Rectal smooth muscle tissue (tissue), 1 donor: ENCODE measurements around the gene SND1.

Experiments used
- H3K27ac ChIP-seq: one replicate; pipeline ENCODE4 v1.7.0; 2013; ENCODE audit warnings: low read depth, low read length, inconsistent platforms
- H3K27me3 ChIP-seq: one replicate; pipeline ENCODE4 v1.7.0; 2013; ENCODE audit warnings: low read length; ENCODE audit not compliant: control insufficient read depth, insufficient read depth
- H3K36me3 ChIP-seq: one replicate; pipeline ENCODE4 v1.7.0; 2013; ENCODE audit warnings: low read length; ENCODE audit not compliant: control insufficient read depth, insufficient read depth
- H3K4me1 ChIP-seq: one replicate; pipeline ENCODE4 v1.7.0; 2013; ENCODE audit warnings: low read length; ENCODE audit not compliant: control insufficient read depth, insufficient read depth
- H3K4me3 ChIP-seq: one replicate; pipeline ENCODE4 v1.7.0; 2013; ENCODE audit warnings: low read length
- H3K9ac ChIP-seq: one replicate; pipeline ENCODE4 v1.7.0; 2013; ENCODE audit warnings: low read length

The SND1 gene

GRCh38 chr7:127911968-127912511 is 260.0 kb downstream of the SND1 start:
- Histone ChIP-seq H3K4me1 (no peaks in the 10 kb centered on the region), H3K27me3 (no peaks in the 10 kb centered on the region), H3K27ac (no peak overlapping the region), H3K9ac (no peak overlapping the region), H3K4me3 (no peak overlapping the region), H3K36me3 (no peaks in the 10 kb centered on the region)

- Histone ChIP-seq H3K27ac (no peak overlapping the region), H3K27me3 (no peaks in the 10 kb centered on the region), H3K4me3 (no peak overlapping the region), H3K36me3 (no peaks in the 10 kb centered on the region), H3K4me1 (no peaks in the 10 kb centered on the region), H3K9ac (no peak overlapping the region)
These were observed 260.9 kb downstream of the SND1 start for GRCh38 chr7:127912901-127913300.

DNA sequence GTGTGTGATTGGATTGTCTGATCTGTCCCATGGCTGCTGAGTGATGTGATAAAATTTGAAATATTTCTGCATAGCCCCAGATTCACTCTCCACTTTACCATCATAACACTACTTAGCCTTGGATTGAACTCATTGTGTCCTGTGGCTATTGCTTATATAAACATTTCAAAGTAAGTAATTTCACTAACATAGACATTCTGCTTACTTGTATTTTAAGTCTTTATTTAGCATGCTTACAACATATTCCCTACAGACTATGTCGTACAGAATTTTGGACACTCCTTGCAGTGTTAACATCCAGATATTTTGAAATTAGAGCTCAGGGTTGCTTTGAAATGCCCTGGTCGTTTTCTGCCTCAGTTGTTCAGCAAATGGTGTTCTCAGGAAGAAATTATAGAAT is 261.7 kb downstream of the SND1 start:
- no peaks in the 10 kb centered on the region for H3K4me1 ChIP-seq
- no peaks in the 10 kb centered on the region for H3K36me3 ChIP-seq
- H3K27ac ChIP-seq: no peak overlapping the region
- H3K4me3 ChIP-seq: no peak overlapping the region
- no peak overlapping the region for H3K9ac ChIP-seq
- H3K27me3 ChIP-seq: no peaks in the 10 kb centered on the region

DNA sequence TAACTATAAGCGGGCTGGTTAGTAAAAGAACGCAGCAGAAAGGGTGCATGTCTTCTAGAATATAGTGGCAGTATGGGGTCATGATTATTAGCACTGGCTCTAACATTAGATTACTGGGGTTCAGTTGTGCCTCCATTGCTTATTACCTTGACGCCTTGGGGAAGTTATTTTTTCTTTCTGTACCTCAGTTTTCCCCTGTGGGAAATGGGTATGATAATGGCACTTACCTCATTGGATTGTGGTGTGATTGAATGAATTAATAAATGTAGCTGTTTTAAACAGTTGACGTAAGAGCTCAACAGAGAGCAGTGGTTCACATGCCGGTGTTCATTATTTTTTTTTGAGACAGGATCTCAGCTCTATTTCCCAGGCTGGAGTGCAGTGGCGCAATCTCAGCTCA is 262.7 kb downstream of the SND1 start:
- H3K27me3 ChIP-seq: no peaks in the 10 kb centered on the region
- no peak overlapping the region for H3K4me3 ChIP-seq
- no peak overlapping the region for H3K9ac ChIP-seq
- no peaks in the 10 kb centered on the region for H3K36me3 ChIP-seq
- H3K27ac ChIP-seq: no peak overlapping the region
- no peaks in the 10 kb centered on the region for H3K4me1 ChIP-seq

GRCh38 chr7:127916735-127917134 is 264.7 kb downstream of the SND1 start:
- Histone ChIP-seq H3K9ac (no peak overlapping the region), H3K4me3 (no peak overlapping the region), H3K27me3 (no peaks in the 10 kb centered on the region), H3K27ac (no peak overlapping the region), H3K4me1 (no peaks in the 10 kb centered on the region), H3K36me3 (no peaks in the 10 kb centered on the region)

- Histone ChIP-seq H3K4me3 (no peak overlapping the region), H3K27ac (no peak overlapping the region), H3K36me3 (no peaks in the 10 kb centered on the region), H3K9ac (no peak overlapping the region), H3K4me1 (no peaks in the 10 kb centered on the region), H3K27me3 (no peaks in the 10 kb centered on the region)
These were observed 266.1 kb downstream of the SND1 start for GRCh38 chr7:127918130-127918529.

DNA sequence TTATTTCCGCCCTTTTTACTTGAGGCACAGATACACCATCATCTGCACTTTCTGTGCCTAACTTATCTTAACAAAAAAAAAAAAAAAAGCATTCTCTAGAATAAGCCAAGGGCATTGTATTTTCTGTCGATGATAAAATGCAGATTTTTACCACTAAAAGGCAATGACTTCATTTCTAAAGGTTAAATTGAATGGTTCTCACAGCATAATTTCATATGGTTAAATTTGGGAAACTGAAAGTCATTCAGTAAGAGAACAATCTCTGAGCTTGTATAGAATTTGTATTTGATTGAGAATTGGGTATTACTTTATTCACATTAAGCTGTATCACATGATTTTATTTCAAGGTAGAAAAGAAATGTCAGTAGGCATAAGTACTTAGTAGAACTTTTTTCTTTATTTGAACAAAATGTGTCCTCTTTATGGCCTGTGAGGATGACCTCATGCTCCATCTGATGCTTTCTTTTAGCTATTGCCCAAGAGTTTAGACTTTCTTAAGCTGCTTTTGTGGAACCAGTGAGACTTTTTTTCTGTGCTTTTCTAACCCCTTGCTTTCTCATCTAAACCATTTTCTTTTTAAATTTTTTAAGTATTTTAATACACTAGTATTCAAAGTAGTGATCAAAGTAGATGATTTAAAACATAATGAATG is 268.9 kb downstream of the SND1 start:
- Histone ChIP-seq H3K27ac (no peak overlapping the region), H3K36me3 (no peaks in the 10 kb centered on the region), H3K27me3 (no peaks in the 10 kb centered on the region), H3K4me1 (no peaks in the 10 kb centered on the region), H3K4me3 (no peak overlapping the region), H3K9ac (no peak overlapping the region)

DNA sequence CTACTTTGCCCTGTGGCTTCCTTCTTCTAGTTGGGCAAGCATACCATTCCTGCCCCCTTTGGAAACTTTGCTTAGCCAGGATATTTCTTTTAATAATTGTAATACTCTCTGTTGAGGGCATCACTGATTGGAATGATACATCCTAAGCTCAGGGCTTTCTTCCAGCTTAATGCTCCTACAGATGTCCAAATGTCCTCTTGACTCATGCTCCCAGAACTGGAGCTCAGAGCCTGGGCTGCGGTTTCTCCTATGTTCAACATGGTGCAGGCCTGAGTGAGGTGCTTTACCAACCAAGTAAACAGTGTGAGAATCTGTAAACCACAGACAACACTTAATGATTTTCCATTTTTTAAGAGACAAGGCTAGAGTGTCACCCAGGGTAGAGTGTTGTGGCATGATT is 270.7 kb downstream of the SND1 start:
- Histone ChIP-seq H3K27me3 (no peaks in the 10 kb centered on the region), H3K36me3 (no peaks in the 10 kb centered on the region), H3K4me1 (peaks cover 6% of the 10 kb centered on the region), H3K9ac (no peak overlapping the region), H3K27ac (no peak overlapping the region), H3K4me3 (no peak overlapping the region)

DNA sequence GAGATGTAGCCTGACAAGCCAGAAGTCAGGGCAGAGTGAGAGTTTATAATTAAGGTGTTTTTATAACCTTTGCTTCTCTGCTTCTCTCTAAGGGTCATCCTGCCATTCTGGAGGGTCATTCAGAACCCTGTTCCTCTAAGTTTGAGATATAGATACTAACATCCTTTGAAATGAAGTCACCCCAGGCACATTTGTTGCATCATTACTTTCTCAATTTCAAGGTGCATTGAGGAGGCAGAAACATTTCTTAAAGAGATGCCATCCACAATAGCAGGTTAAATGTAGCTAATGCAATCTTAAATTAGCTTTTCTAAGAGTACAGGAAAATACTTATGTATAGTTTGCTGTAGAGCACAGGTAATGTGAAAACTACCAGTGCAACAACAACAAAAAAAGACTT is 272.9 kb downstream of the SND1 start:
- no peaks in the 10 kb centered on the region for H3K36me3 ChIP-seq
- no peak overlapping the region for H3K4me3 ChIP-seq
- H3K27ac ChIP-seq: no peak overlapping the region
- peaks cover 6% of the 10 kb centered on the region for H3K4me1 ChIP-seq
- H3K9ac ChIP-seq: no peak overlapping the region
- no peaks in the 10 kb centered on the region for H3K27me3 ChIP-seq

GRCh38 chr7:127927348-127927696 is 275.3 kb downstream of the SND1 start:
- no peak overlapping the region for H3K27ac ChIP-seq
- H3K27me3 ChIP-seq: no peaks in the 10 kb centered on the region

GRCh38 chr7:127928222-127928621 is 276.2 kb downstream of the SND1 start:
- no peak overlapping the region for H3K4me3 ChIP-seq
- H3K27ac ChIP-seq: no peak overlapping the region
- peaks cover 6% of the 10 kb centered on the region for H3K4me1 ChIP-seq
- H3K36me3 ChIP-seq: no peaks in the 10 kb centered on the region
- no peak overlapping the region for H3K9ac ChIP-seq
- no peaks in the 10 kb centered on the region for H3K27me3 ChIP-seq

More at GRCh38 chr7:127927348-127927696, 275.3 kb downstream of the SND1 start:
- Histone ChIP-seq H3K4me1 (peaks cover 6% of the 10 kb centered on the region), H3K36me3 (no peaks in the 10 kb centered on the region), H3K9ac (no peak overlapping the region), H3K4me3 (no peak overlapping the region)

GRCh38 chr7:127928852-127929251 is 276.9 kb downstream of the SND1 start:
- Histone ChIP-seq H3K4me1 (peaks cover 6% of the 10 kb centered on the region), H3K27ac (no peak overlapping the region), H3K4me3 (no peak overlapping the region), H3K36me3 (no peaks in the 10 kb centered on the region), H3K9ac (no peak overlapping the region), H3K27me3 (no peaks in the 10 kb centered on the region)
